NCI-H1694 treated with DMSO at 0.1 percent for 48 hours (cell line): ENCODE data around the gene STXBP1.

Experiments used
- DNase-seq: peaks from one replicate; lab custom pipeline; 2025; lab: John Stamatoyannopoulos, UW

The STXBP1 gene

DNA sequence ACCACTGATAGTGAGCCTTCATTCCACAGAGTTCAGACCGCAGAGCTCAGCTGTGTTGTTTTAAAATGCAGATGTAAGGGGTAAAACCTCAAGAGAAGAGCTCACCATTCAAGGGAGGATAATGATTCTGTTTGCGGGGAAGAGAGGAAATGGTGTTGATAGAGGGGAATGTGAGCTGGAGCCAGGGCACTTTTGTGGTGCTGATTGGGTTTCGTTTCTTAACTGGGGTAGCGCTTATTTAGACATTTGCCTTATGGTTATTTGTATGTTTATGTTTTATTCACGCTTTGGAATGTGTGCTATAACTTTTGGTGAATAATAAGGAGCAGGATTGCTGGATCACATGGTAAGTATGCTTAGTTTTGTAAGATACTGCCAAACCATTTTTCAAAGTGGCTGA, 42.5 kb downstream of the STXBP1 start:
- no peak for DNase-seq

DNA sequence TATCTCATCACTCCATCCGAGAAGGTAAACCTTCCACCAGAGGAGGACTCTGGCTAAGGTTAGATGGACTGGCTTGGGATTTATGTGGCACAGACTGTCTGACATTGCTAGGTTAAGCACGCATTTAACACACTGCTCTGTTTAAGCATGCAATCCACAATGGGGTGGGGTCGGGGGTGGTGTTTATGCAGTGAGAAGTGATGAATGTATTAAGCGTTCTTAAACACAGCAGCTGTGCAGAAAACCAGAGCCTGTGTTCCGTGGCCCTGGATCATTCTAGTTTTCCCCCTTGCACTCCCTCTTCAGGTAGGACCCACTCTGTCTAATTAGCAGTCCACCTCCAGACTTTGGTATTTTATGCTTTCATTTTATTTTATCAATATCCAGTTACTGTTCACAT, 46.4 kb downstream of the STXBP1 start:
- peak; percentile 58 for DNase-seq

DNA sequence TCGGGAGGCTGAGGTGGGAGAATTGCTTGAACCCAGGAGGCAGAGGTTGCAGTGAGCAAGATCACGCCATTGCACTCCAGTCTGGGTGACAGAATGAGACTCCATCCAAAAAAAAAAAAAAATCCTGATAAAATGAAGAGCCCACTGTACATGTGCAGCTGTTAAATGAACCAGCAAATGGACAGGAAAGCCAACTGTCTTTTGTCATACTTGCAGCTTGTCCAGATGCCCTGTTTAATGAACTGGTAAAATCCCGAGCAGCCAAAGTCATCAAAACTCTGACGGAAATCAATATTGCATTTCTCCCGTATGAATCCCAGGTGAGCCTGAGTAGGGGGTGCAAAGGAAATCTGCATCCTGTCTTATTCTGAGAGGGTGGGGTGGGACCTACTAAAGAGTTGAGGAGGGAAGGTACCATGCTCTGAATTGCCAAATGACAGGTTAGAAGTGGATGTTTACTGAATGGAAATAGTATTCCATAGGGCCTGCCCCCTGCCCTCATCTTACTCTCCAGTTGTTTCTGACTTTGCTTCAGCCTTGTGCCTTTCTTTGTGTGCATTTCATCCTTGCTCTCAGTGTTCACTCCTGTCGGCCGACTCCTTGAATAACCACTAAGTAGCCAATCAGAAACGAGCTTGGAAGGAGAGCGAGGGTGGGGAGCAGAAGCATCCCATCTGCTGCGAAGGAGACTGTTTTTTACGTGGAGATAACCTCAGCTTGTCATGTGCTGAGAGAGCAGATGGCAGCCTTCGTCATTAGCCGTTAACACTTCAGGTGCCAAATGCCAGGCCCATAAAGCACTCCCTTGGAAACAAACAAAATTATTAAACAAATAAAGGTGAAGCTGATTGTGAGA, 49.0 kb downstream of the STXBP1 start:
- DNase-seq: peak; percentile 97

DNA sequence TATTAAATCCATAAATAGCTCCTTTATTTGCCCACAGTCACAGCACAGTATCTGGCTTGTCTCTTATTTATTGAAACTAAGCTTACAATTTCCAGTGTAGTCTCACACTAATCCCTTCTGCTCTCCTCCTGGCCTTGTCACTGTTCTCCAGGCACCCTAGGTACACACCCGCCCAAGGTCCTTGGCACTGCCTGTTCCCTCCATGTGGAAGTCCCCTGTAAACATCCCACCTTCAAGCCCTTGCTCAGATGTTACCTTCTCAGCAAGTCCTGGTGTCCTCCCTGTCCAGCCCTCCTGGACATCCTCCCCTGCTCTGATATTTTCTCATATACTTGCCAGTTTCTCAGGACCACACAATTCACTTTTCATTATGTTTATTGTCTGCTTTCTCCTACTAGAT, 50.5 kb downstream of the STXBP1 start:
- no peak for DNase-seq

DNA sequence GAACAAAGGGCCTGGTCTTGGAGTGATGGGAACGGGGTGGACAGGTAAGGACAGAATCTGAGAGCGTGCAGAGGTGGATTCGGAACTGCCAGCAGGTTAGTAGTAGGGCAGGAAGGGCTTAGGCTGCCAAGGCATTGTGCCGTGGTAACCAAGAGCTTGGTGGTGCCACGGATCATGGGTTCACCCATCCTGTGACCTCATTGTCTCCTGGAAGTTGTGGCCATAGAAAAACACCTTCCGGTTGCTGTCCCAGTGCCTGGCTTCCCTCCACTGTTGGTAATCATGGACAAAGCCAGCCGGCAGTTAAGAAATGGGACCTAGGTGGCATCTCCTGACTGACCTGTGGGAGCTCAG, 52.2 kb downstream of the STXBP1 start:
- DNase-seq: no peak

DNA sequence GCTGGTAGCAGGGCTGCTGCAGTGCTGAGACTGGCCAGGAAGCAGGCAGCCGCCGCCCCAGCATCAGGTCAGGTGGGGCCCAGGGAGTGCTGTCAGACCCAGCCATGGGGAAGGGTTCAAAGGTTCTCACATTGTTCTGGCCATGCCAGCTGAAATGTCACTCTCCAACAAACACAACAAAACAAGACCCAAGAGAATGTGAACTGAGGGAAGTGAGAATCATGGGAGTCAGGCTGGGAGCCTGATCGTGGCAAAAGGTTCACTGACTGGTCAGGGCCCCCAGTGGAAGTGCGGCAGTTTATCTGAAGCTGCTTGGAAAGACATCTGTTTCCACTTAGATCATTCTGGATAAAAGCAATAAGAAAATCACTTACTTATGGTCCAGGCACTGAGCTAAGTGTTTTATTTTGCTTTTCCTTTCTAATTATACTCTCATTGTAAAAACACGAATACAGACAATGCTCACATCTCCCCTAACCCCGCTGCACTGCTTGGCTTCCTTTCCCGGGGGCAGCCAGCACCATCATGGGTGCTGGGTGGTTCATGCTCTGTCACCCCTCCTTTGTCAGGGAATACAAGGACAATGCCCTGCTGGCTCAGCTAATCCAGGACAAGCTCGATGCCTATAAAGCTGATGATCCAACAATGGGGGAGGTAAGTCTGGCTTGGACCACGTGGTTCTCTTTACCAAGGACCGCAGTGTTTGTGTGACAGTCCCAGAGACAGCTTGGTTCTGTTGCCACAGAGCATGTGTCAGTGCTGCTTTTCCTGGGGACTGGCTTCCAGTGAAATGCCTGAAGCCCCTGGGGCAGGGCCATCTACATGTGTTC, 52.8 kb downstream of the STXBP1 start:
- DNase-seq: peak; percentile 34

DNA sequence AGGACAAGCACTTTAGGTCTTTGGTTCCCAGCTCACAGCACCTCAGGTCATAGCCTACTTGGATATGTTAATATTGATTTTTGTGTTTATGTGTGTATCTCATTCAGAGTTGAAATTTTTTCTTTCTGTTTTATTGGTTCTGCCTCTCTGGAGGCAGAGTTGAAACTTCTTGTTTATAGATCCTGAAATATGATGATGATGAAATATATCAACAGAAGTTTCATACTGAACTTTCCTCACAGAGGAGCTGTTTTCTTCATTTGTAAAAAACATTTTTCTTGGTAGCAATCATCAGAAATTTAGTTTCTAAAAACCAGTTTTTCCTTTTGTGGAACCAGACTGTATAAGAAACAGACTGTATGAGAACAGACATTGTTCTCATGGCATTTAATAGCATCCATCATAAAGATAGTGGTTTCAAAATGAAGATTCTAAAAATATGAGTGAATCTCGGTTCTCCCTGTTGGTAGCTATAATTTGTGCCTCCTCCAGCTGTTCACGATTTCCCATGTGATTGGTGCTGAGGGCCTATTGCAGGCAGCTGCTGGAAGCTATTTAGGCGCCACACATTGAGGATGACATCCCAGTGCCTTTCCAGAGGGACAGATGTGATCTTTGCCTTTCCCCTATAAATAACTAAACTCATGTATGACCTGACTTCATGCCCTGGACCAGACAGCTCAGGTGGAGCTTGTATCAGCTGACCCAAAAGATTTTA, 55.2 kb downstream of the STXBP1 start:
- peak; percentile 58 for DNase-seq

DNA sequence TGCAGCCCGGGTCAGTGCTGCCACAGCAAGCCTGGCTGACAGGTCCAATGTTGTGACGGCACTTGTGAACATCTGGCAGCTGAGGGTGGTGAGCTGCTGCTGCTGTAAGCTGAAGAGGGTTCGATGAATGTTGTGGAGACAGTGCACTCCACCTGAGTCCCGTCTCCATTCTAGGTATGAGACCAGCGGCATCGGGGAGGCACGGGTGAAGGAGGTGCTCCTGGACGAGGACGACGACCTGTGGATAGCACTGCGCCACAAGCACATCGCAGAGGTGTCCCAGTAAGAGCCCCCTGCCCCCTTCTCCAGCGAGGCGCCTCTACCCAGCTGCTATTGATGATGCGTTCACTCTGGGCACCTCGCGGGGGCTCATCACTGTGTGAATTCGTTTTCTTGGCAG, 55.8 kb downstream of the STXBP1 start:
- peak; percentile 40 for DNase-seq

DNA sequence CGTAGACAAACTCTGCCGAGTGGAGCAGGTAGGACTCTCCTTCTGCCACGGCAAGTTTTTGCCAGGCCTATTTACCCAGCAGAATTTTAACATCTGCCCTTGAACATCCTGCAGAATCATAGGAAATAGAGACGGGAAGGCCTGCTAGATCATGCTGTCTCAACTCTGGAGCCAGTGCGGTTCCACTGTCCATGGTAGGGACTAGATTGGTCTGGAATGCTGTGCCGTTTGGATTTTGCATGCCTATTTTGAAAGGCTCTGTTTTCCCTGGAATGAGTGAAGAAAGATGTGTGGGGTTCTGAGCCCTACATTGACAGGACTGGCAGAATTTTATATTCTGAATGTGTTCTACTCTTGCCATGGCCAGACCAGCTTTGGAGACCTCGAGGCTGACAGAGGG, 61.2 kb downstream of the STXBP1 start:
- no peak for DNase-seq

DNA sequence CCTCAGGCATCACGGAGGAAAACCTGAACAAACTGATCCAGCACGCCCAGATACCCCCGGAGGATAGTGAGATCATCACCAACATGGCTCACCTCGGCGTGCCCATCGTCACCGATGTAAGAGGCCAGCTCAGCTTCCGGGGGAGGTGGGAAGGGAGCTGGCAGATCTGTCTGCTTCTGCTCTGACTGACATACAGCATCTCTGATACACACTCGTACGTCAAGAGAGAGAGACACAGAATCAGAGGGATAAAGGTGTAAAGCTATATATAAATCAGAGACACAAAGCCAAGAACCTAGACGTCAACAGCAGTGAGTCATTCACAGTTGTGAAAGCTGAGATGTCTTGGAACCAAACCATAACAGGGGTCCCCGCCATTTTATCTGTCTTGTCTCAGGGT, 64.6 kb downstream of the STXBP1 start:
- DNase-seq: no peak

DNA sequence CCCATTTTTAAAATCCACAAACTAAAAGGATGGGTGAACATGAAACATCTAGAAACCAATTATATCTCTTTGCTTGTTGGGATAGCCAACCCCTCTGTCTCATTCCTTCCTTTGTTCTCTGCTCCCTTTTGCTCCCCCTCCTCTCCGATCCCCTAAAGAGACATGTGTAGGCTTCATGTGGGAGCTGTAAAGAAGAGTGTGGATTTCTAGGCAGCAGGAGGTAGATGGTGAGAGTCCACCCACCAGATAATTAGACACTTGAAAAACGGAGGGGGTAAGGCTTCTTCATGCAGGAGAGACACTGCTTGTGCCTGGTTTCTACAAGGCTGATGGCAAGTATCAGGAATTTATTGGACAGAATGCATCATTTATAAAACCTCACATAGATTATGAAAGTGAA, 67.4 kb downstream of the STXBP1 start:
- no peak for DNase-seq

DNA sequence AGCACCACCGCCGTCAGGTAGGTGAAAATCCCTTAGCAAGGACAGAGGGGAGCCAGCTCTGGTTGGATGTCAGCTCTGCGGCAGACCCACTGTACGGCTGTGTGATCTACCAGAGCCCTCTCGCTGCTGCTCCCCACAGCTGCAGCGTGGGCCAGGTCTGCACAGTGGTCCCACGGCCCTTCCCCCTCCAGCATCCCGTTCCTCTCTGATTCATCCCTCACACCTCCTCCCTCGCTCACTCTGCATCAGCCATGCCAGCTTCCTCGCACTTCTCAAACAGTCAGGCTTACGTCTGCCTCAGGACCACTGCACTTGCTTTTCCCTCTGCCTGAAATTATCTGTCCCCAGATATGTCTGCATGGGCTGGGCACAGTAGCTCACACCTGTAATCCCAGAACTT, 68.1 kb downstream of the STXBP1 start:
- no peak for DNase-seq

DNA sequence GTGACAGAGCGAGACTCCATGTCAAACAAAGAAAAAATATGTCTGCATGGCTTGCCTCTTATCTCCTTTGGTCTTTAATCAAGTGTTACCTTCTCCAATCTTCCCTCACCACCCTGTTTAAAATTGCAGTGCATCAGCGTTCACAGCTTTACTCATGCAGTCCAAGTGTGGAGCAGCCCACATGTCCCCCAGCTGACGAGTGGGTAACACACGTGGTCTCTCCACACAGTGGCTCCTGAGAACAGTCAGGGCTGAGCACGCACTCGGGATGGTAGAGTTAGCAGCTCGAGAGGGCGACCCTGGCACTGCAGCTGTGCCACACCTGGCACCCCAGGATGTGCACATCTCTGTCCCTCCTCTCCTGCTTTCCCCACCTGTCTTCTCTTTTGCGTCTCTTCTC, 68.8 kb downstream of the STXBP1 start:
- no peak for DNase-seq

DNA sequence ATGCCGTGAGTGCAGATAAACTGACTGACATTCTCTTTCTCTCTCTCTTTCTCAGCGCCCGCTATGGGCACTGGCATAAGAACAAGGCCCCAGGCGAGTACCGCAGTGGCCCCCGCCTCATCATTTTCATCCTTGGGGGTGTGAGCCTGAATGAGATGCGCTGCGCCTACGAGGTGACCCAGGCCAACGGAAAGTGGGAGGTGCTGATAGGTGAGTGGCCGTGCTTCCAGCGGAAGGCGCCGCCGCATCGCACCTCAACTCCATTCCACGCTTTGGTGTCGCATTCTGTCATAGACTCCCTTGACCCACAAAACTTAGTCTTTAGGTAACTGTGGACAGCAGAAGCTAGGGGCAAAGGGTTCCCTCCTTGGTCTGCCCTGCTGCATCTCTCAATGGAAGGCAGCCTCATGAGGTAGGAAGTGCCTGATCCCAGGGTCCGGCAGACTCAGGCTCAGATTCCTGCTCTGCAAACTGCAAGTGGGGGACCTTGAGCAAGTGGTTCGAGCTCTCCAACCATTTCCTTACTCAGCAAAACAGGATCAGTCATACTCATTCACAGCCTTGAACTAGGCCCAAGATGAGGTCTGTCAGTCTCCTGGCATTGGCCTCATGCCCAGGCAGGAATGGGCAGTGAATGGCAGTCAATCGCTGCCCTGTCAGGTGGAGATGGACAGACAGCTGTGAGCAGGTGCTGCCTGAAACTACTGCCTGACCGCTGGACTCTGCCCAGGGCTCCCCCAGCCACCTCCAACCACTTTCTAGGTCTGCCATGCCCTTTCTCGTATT, 70.5 kb downstream of the STXBP1 start:
- no peak for DNase-seq

DNA sequence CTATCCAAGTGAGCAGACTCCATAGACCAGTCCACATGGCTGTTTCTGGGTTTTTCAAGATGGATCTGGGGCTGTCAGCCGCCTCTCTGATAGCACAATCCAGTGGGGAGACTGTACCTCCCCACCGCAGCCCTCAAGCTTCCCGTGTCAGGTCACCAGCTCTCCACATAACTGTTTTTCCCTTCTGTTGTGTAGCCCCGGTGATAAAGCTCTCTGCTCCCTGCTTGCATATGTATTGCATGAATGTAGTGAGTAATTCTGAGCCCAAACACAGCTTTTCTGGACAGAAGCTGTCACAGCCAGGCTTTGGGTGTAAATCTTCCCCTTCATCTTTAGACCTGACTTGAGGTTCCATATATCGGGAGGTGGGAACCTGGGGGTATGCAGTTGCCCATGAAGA, 71.6 kb downstream of the STXBP1 start:
- no peak for DNase-seq

DNA sequence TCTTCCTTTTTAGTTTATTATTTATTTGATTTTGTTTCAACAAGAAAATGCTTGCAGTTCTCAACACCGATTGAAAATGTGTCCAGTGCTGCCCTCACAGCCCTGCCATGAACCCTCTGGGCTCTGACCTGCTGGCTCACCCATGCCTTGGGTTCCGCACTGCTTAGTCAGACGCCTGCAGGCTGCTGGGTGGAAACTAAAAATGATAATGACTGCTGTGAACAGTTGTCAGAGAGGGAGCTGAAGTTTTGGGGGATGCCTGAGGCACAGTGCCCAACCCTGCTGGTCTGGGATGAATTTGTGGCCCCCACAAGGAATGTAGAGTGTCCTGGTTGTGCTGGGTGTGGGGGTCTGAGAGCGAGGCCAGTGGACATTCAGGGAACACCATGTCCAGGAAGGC, 72.5 kb downstream of the STXBP1 start:
- no peak for DNase-seq

DNA sequence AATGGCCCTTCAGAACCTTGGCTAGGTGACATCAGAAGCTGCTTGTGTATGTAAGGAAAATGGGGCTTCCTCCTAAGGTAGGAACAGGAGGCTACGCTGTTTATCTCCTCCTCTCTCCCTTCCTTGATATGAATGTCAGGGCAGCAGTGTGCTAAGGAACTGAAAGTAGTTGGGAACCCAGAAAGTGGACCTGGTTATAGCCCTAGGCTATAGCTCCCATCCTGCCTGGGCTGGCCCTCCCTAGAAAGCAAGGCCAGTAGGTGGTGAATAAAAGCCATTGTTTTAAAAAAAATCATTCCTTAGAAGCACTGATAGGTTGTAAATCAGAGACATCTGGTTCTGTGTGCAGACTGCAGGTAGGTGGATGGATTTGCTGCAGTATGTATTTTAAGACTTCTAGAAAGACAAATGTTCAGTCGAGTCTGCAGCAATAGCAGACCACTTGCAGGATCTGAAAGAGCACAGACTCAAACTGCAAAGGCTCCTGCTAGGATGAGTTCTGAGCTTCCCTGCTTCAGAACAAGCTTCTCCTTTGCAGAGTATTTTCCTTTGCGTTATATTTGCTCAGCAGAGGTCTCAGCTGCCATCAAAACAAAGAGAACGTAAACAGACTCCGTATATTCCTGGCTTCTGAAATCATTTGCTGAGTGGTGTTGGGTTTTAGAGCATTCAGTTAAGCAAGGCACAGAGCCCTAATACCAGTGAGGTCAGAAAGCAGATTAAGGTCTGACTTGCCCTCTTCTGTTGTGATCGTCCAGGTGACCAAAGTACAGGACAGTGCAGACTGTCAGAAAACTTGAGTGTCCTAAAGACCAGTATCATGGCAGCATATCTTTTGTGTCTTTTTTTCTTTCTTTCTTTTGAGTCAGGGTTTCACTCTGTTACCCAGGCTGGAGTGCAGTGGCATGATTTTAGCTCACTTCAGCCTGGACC, 74.7 kb downstream of the STXBP1 start:
- no peak for DNase-seq

DNA sequence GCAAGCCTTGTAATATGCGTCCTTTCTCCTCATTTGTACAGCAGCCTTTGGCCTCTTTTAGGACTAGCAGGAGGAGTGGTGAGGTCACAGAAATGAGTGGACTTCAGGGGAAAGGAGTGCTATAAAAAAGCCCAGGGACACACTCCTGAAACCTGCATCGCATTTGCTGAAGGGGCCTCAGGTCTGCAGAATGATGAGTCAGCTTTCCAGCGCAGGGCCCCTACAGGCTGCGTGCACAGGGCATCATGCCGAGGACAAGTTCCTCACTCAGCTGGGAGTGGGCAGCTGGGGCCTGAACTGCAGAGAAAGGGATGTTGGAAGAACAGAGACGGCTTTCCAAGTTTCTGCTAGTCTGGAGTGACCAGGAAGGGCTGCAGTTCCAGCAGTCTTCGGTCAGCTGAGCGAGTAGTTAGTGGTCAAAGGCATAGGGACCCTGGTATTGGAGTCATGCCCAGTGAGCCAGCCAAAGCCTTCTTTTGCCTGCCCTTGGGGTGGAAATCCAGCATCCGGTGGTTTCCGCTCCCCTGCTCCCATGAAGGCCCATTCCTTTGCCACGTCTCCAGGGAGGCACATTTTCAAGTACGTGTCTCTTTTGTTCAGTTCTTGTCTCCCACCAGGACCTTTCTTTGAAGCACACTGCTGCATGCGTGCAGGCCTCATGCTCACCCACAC, 77.4 kb downstream of the STXBP1 start:
- DNase-seq: no peak

DNA sequence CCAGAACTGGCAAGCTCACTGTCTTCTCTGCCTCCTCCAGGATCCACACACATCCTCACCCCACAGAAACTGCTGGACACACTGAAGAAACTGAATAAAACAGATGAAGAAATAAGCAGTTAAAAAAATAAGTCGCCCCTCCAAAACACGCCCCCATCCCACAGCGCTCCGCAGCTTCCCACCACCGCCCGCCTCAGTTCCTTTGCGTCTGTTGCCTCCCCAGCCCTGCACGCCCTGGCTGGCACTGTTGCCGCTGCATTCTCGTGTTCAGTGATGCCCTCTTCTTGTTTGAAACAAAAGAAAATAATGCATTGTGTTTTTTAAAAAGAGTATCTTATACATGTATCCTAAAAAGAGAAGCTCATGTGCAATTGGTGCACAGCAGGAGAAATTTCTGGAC, 78.7 kb downstream of the STXBP1 start:
- no peak for DNase-seq

DNA sequence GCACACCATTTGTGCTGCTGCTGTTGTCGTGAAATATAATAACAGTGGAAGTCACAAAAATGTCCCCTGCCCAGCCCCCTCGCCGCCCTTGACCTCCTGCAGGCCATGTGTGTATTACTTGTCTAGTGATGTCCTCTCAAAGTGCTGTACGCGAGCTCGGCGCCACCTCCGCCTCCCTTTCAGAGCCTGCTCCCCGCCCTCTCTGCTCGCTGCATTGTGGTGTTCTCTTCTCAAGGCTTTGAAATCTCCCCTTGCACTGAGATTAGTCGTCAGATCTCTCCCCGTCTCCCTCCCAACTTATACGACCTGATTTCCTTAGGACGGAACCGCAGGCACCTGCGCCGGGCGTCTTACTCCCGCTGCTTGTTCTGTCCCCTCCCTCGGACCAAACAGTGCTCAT, 80.0 kb downstream of the STXBP1 start:
- DNase-seq: no peak
